ENCODE measurements around the gene GPHN. TPM values are rescaled to one million over a fixed set of nuclear protein-coding genes. Genes with fewer than 3 reads are reported as not detected.

Gene GPHN
- total RNA-seq, 1 donor from 2014 or later = 24.4 TPM

DNA sequence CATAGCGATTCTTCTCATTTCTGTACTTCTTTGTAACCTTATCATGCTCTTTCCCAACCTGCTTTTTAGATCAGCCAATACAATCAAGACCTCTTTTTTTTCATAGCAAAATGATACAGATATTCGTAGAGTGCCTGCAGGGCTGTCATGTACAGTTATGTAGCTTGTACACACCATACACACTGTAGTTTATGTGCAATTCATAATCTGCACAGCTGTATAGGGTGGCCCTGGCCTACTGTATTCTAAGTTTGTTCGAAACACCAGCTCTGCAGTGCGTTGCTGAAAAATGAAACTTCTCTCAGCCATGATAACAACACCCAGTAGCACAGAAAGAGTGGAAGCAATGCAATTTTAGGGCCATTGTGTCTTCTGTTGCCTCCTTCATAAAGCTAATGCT is 717.6 kb downstream of the GPHN start:
- intact Hi-C loops (cut with DNase I) = no loop called here
- ATAC-seq (no peak), DNase-seq (ENCODE audit: low spot score) (no peak)

DNA sequence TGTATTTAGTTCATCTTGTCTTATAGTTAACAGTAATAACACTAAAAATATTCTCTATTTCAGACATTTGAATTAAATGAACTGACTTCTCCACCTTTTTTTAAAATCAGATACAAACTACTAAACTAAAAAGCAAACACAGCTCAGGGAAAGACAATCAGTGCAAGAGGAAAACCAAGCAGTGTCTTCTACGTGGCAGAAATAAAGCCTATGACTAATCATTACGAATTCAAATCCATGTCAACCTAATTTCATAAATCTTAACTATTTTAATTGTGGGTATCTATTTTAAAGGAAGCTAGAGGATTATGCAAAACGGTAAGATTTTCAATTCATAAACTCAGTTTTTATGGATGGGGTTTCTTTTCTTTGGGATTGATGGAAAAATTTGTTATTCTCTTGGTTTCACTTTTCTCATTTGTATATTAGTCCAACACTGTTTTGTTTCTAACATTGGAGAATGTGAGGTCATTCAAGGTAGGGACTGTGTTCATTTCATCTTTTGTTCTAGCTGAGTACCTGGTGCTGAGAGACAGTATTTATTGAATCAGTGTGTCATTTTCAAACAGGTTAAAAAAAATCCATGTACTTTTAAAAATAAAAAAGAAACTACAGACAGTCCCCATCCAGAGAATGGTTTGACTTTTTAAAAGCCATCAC is 720.5 kb downstream of the GPHN start:
- DNase-seq (ENCODE audit: low spot score) = no peak
- ATAC-seq = no peak
- intact Hi-C loops (cut with DNase I) = no loop called here

Other genes starting within 250 kb of the GPHN start
- not detected for gene CCDC196, start 21.8 kb upstream of the GPHN start, total RNA-seq

Measured in sciatic nerve (tissue), 2 donors.